ENCODE measurements around the gene PRDM16.

The PRDM16 gene

GRCh38 chr1:3226191-3226590, 157.2 kb downstream of the PRDM16 start:
- no peaks in the 10 kb centered on the region for H3K36me3 ChIP-seq (ENCODE audit: insufficient read depth, low read length)
- H3K4me3 ChIP-seq (ENCODE audit: low read depth, low read length, poor library complexity, severe bottlenecking), result no peak overlapping the region
- TF ChIP-seq EZH2 (IDR thresholded peaks at IDR 0.05; ENCODE audit: borderline replicate concordance, low read length) (no peak), CTCF (IDR thresholded peaks at IDR 0.05; ENCODE audit: low read length) (no peak)
- no peak overlapping the region for H3K4me2 ChIP-seq (ENCODE audit: low read length)
- no peaks in the 10 kb centered on the region for H3K79me2 ChIP-seq (ENCODE audit: insufficient read depth, low read length)
- no peaks in the 10 kb centered on the region for H3F3A ChIP-seq (ENCODE audit: insufficient read depth, low read length)
- H3K9me2 ChIP-seq (ENCODE audit: low read depth, low read length), result no peaks in the 10 kb centered on the region
- H3K9ac ChIP-seq (ENCODE audit: low read length), result no peak overlapping the region
- H2AFZ ChIP-seq (ENCODE audit: low read length), result no peak overlapping the region
- H3K27ac ChIP-seq (ENCODE audit: low read depth, low read length, poor library complexity, severe bottlenecking), result no peak overlapping the region
- H4K20me1 ChIP-seq (ENCODE audit: insufficient read depth, low read length), result no peaks in the 10 kb centered on the region
- H3K4me1 ChIP-seq (ENCODE audit: insufficient read depth, low read length, severe bottlenecking), result no peaks in the 10 kb centered on the region
- H3K9me3 ChIP-seq (ENCODE audit: low read length), result no peaks in the 10 kb centered on the region
- no peaks in the 10 kb centered on the region for H3K27me3 ChIP-seq (ENCODE audit: insufficient read depth, low read length)

- TF ChIP-seq CTCF (IDR thresholded peaks at IDR 0.05; ENCODE audit: low read length), result no peak
- no peak for TF ChIP-seq EZH2 (IDR thresholded peaks at IDR 0.05; ENCODE audit: borderline replicate concordance, low read length)
- Histone ChIP-seq H3K9me2 (ENCODE audit: low read depth, low read length) (no peaks in the 10 kb centered on the region), H3K9ac (ENCODE audit: low read length) (no peak overlapping the region), H3K9me3 (ENCODE audit: low read length) (no peaks in the 10 kb centered on the region), H3K4me2 (ENCODE audit: low read length) (no peak overlapping the region), H3K79me2 (ENCODE audit: insufficient read depth, low read length) (no peaks in the 10 kb centered on the region), H3F3A (ENCODE audit: insufficient read depth, low read length) (no peaks in the 10 kb centered on the region), H3K36me3 (ENCODE audit: insufficient read depth, low read length) (no peaks in the 10 kb centered on the region), H3K4me3 (ENCODE audit: low read depth, low read length, poor library complexity, severe bottlenecking) (no peak overlapping the region), H2AFZ (ENCODE audit: low read length) (no peak overlapping the region), H4K20me1 (ENCODE audit: insufficient read depth, low read length) (no peaks in the 10 kb centered on the region), H3K27ac (ENCODE audit: low read depth, low read length, poor library complexity, severe bottlenecking) (no peak overlapping the region), H3K4me1 (ENCODE audit: insufficient read depth, low read length, severe bottlenecking) (no peaks in the 10 kb centered on the region), H3K27me3 (ENCODE audit: insufficient read depth, low read length) (no peaks in the 10 kb centered on the region)
Measured at GRCh38 chr1:3226701-3227350, 157.8 kb downstream of the PRDM16 start.

GRCh38 chr1:3227351-3227704, 158.3 kb downstream of the PRDM16 start:
- H3K9ac ChIP-seq (ENCODE audit: low read length), result no peak overlapping the region
- H3K79me2 ChIP-seq (ENCODE audit: insufficient read depth, low read length), result no peaks in the 10 kb centered on the region
- no peaks in the 10 kb centered on the region for H3K9me3 ChIP-seq (ENCODE audit: low read length)
- no peaks in the 10 kb centered on the region for H3K27me3 ChIP-seq (ENCODE audit: insufficient read depth, low read length)
- no peak overlapping the region for H3K27ac ChIP-seq (ENCODE audit: low read depth, low read length, poor library complexity, severe bottlenecking)
- H3F3A ChIP-seq (ENCODE audit: insufficient read depth, low read length), result no peaks in the 10 kb centered on the region
- H3K9me2 ChIP-seq (ENCODE audit: low read depth, low read length), result no peaks in the 10 kb centered on the region
- no peaks in the 10 kb centered on the region for H3K36me3 ChIP-seq (ENCODE audit: insufficient read depth, low read length)
- no peaks in the 10 kb centered on the region for H4K20me1 ChIP-seq (ENCODE audit: insufficient read depth, low read length)
- TF ChIP-seq EZH2 (IDR thresholded peaks at IDR 0.05; ENCODE audit: borderline replicate concordance, low read length) (no peak), CTCF (IDR thresholded peaks at IDR 0.05; ENCODE audit: low read length) (no peak)
- H3K4me1 ChIP-seq (ENCODE audit: insufficient read depth, low read length, severe bottlenecking), result no peaks in the 10 kb centered on the region
- H3K4me2 ChIP-seq (ENCODE audit: low read length), result no peak overlapping the region
- no peak overlapping the region for H3K4me3 ChIP-seq (ENCODE audit: low read depth, low read length, poor library complexity, severe bottlenecking)
- H2AFZ ChIP-seq (ENCODE audit: low read length), result no peak overlapping the region

Measured in OCI-LY1 (cell line).